Epidermal melanocyte (primary cell): Measurements from ENCODE around the gene SLC7A9.
"Not testable (repeated sequence)": the region's sequence is repeated elsewhere in the genome, so short reads cannot be mapped to it uniquely, and the experiment has no call there.

Experiments used
- DNase-seq: peaks from one replicate; pipeline ENCODE4 v3.0.0; 2011; ENCODE audit warnings: low spot score; ENCODE audit not compliant: insufficient read length

SLC7A9 gene

DNA sequence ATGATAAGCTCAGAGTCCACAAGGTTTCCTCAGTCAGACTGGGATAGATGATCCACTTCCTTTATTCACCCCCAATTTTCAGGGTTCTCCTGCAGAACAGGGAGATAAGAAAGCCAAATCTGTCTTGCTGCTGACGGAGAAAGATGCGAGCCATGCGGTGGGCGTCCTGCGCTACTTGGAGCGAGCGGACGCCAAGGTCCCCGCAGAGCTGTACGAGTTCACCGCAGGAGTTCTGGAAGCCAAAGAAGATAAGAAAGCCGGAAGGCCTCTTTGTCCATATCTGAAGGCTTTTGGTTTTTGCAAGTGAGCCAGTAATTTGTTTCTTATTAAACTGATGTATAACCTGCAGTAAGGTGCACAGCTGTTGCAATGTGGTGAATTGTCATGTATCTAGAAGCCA lies 66.7 kb downstream of the SLC7A9 start:
- DNase-seq = no peak

GRCh38 chr19:32800754-32801153 lies 68.8 kb downstream of the SLC7A9 start:
- no peak for DNase-seq

GRCh38 chr19:32800191-32800590 lies 69.4 kb downstream of the SLC7A9 start:
- no peak for DNase-seq

GRCh38 chr19:32798201-32798600 lies 71.4 kb downstream of the SLC7A9 start:
- DNase-seq = no peak

- DNase-seq = no peak
Observed at GRCh38 chr19:32789429-32789828, 80.1 kb downstream of the SLC7A9 start.

- DNase-seq = not testable (repeated sequence)
Observed at GRCh38 chr19:32787895-32788294, 81.7 kb downstream of the SLC7A9 start.

GRCh38 chr19:32787161-32787813 lies 82.3 kb downstream of the SLC7A9 start:
- not testable (repeated sequence) for DNase-seq

- DNase-seq = not testable (repeated sequence)
Observed at GRCh38 chr19:32782089-32782488, 87.5 kb downstream of the SLC7A9 start.

DNA sequence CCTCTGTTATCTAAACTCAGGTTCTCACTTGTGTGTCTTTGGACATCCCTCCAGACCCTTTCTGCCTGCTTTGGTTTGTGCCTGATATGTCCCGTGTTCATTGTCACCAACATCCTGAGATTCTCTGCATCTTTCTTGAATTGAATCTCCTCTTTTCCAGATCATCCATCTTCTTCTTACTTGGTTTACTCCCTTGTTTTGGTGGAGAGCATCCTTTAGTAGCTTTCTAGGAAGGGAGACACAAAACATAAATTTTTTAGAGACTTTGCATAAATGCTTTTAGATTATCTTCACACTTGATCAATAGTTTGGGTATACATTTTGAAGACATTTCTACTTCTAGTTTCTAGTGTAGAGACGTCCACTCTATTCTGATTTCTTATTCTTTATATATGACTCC lies 88.3 kb downstream of the SLC7A9 start:
- DNase-seq = no peak
